Peyer's patch (tissue), 4 donors: Measurements from ENCODE around the gene SYT6. TPM values are rescaled to one million over a fixed set of nuclear protein-coding genes. Genes with fewer than 3 reads are reported as not detected.
"Not testable (repeated sequence)": the region's sequence is repeated elsewhere in the genome, so short reads cannot be mapped to it uniquely, and the experiment has no call there.

Source experiments
- DNase-seq, 3 donors: peaks; one replicate each; pipeline ENCODE4 v3.0.0-alpha.2; 2017 to 2019
- H3K27ac ChIP-seq, 4 donors: fragments of 200-600 bp; sonication (generic); one replicate each; pipeline ENCODE4 v1.5.1; 2016 to 2019
- H3K27me3 ChIP-seq, 2 donors: fragments of 200-600 bp; sonication (generic); one replicate each; pipeline ENCODE4 v1.5.1; 2019
- H3K36me3 ChIP-seq, 3 donors: fragments of 200-600 bp; sonication (generic); one replicate each; pipeline ENCODE4 v1.5.1; 2016 to 2019
- H3K4me1 ChIP-seq, 4 donors: fragments of 200-600 bp; sonication (generic); one replicate each; pipeline ENCODE4 v1.5.1; 2016 to 2019
- H3K4me3 ChIP-seq, 4 donors: fragments of 200-600 bp; sonication (generic); 1 replicate in 3 of 4; 2 replicates in 1 of 4; pipeline ENCODE4 v1.5.1; 2016 to 2019; ENCODE audit warnings: mild to moderate bottlenecking in 1 of 4
- H3K9me3 ChIP-seq, 4 donors: fragments of 200-600 bp; sonication (generic); one replicate each; pipeline ENCODE4 v1.5.1; 2016 to 2019; ENCODE audit warnings: mild to moderate bottlenecking in 1 of 4
- CTCF ChIP-seq, 6 experiments: fragments of 450-650 bp in 4 of 6; fragments of 200-600 bp in 2 of 6; sonication (generic) in 1 of 6; IDR thresholded peaks; one replicate each; pipeline ENCODE4 v1.5.1; 2017 to 2019; ENCODE audit warnings: antibody characterized with exemption in 6 of 6, mild to moderate bottlenecking in 3 of 6, moderate library complexity in 1 of 6
- POLR2A ChIP-seq, 2 donors: fragments of 450-650 bp; IDR thresholded peaks; one replicate each; pipeline ENCODE4 v1.5.1; 2017; ENCODE audit warnings: antibody characterized with exemption in 2 of 2, mild to moderate bottlenecking in 2 of 2, moderate library complexity in 2 of 2
- total RNA-seq, 4 donors: library from RNA; depleted of rRNA; stranded (reverse); fragments of >200 nt; gene quantifications; one replicate each; pipeline ENCODE4 v1.1.0, GENCODE V29; 2016

The SYT6 gene
- total RNA-seq, 4 donors from 2014 or later, result not detected

GRCh38 chr1:114062477-114063099 is 91.1 kb downstream of the SYT6 start:
- Histone ChIP-seq H3K27ac (no peak overlapping the region), H3K4me3 (no peak overlapping the region), H3K9me3 (peaks cover 0 to 4% (median 0%) of the 10 kb centered on the region in 4 donors), H3K27me3 (no peaks in the 10 kb centered on the region), H3K4me1 (no peaks in the 10 kb centered on the region), H3K36me3 (no peaks in the 10 kb centered on the region)
- no peak for TF ChIP-seq POLR2A (IDR thresholded peaks at IDR 0.05)
- TF ChIP-seq CTCF (IDR thresholded peaks at IDR 0.05), result no peak
- no peak for DNase-seq

- H3K4me1 ChIP-seq, result no peaks in the 10 kb centered on the region
- no peak overlapping the region for H3K4me3 ChIP-seq
- H3K9me3 ChIP-seq, result peaks cover 0 to 4% (median 0%) of the 10 kb centered on the region in 4 donors
- no peak for DNase-seq
- H3K36me3 ChIP-seq, result no peaks in the 10 kb centered on the region
- H3K27me3 ChIP-seq, result no peaks in the 10 kb centered on the region
- no peak overlapping the region for H3K27ac ChIP-seq
- TF ChIP-seq POLR2A (IDR thresholded peaks at IDR 0.05) (no peak), CTCF (IDR thresholded peaks at IDR 0.05) (no peak)
Observed at GRCh38 chr1:114061121-114061830, 92.4 kb downstream of the SYT6 start.

DNA sequence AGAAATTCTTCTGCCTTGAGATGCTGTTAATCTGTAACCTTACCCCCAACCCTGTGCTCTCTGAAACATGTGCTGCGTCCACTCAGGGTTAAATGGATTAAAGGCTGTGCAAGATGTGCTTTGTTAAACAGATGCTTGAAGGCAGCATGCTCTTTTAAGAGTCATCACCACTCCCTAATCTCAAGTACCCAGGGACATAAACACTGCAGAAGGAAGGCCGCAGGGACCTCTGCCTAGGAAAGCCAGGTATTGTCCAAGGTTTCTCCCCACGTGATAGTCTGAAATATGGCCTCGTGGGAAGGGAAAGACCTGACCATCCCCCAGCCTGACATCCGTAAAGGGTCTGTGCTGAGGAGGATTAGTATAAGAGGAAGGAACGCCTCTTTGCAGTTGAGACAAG is 95.4 kb downstream of the SYT6 start:
- H3K9me3 ChIP-seq, H3K4me3 ChIP-seq, DNase-seq, H3K36me3 ChIP-seq, H3K27me3 ChIP-seq, H3K4me1 ChIP-seq, H3K27ac ChIP-seq: not testable (repeated sequence)

DNA sequence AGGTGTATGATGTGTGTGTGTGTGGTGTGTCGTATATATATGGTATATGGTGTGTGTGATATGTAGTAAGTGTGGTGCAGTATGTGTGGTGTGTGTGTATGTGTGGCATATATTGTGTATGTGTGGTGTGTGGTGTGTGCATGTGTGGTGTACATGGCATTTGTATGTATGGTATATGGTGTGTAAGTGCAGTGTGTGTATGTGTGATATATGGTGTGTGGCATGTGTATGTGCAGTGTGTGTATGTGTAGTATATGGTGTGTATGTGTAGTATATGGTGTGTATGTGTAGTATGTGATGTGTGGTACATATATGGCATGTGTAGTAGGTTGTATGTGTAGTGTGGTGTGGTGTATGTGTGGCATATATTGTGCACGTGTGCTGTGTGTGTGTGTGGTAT is 99.5 kb downstream of the SYT6 start:
- no peaks in the 10 kb centered on the region for H3K4me1 ChIP-seq
- H3K27ac ChIP-seq, result no peak overlapping the region
- H3K27me3 ChIP-seq, result no peaks in the 10 kb centered on the region
- TF ChIP-seq POLR2A (IDR thresholded peaks at IDR 0.05), result no peak
- no peak for TF ChIP-seq CTCF (IDR thresholded peaks at IDR 0.05)
- H3K36me3 ChIP-seq, result no peaks in the 10 kb centered on the region
- H3K4me3 ChIP-seq, result no peak overlapping the region
- H3K9me3 ChIP-seq, result no peaks in the 10 kb centered on the region
- DNase-seq, result no peak

DNA sequence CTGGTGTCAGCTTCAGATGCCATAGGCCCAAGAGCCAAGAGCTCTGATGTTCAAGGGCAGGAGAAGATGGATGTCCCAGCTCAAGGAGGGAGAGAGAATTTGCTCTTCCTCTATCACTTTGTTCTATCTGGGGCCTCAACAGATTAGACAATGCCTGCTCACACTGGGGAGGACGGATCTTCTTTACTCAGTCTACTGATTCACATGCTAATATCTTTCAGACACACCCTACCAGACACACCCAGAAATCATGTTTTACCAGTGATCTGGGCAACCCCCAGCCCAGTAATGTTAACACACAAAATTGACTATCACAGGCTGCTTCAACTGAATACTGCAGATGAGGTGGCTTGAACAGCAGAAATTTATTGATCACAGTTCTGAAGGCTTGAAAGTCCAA is 105.4 kb downstream of the SYT6 start:
- H3K4me3 ChIP-seq, result no peak overlapping the region
- H3K27ac ChIP-seq, result no peak overlapping the region
- no peak for TF ChIP-seq CTCF (IDR thresholded peaks at IDR 0.05)
- TF ChIP-seq POLR2A (IDR thresholded peaks at IDR 0.05), result no peak
- H3K4me1 ChIP-seq, result no peaks in the 10 kb centered on the region
- H3K36me3 ChIP-seq, result no peaks in the 10 kb centered on the region
- no peak for DNase-seq
- no peaks in the 10 kb centered on the region for H3K27me3 ChIP-seq
- no peaks in the 10 kb centered on the region for H3K9me3 ChIP-seq

DNA sequence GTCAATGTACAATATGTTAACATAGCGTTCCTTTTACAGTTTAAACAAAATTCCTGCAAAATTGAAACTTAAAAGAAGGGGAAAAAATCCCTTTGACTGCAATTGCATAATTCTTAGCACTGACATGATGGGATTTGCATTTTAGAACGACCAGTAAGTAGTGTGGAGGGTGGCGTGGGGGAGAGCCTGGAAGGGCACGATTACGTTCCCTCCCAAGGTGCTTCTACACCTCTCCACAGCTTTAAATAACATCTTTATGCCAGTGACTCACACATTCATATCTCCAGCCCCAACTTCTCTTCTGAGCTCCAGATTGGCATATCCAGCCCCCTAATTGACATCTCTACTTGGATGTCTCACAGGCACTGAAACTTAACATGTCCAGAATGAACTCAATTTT is 110.1 kb downstream of the SYT6 start:
- Histone ChIP-seq H3K4me3 (no peak overlapping the region), H3K36me3 (no peaks in the 10 kb centered on the region), H3K27me3 (no peaks in the 10 kb centered on the region), H3K9me3 (no peaks in the 10 kb centered on the region), H3K27ac (no peak overlapping the region), H3K4me1 (no peaks in the 10 kb centered on the region)
- no peak for DNase-seq
- no peak for TF ChIP-seq POLR2A (IDR thresholded peaks at IDR 0.05)
- no peak for TF ChIP-seq CTCF (IDR thresholded peaks at IDR 0.05)
